ENCODE results near the gene ADGRD1.
"Not testable (repeated sequence)": the region's sequence is repeated elsewhere in the genome, so short reads cannot be mapped to it uniquely, and the experiment has no call there.

ADGRD1 gene

DNA sequence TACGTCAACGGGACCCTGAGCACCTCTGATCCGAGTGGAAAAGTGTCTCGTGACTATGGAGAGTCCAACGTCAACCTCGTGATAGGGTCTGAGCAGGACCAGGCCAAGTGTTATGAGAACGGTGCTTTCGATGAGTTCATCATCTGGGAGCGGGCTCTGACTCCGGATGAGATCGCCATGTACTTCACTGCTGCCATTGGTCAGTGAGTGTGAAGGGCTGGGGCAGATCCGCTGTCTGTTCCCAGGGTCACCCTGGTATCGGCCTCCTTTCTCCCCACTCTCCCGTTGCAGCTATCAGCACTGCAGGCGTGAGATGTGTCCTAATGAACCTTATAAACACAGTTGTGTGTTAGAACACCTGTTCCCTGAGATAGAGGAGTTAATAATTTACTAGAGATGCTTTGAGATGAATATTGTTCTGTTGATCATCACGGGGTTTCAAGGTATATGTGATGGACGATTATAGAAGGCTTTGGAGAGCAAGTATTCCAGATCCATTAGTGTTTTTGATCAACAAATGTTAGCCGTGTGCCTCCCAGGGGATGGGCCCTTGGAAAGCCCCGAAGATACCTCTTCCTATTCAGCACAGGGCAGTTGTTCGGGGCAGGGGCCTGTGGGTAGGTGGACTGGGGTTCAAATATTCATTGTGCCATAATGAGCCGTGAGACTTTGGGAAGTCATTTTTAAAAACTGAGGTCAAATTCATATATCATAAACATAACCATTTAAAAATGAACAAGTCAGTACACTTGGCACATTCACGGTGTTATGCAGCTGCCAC, 33.6 kb downstream of the ADGRD1 start:
- DNase-seq (ENCODE audit: low read depth): no peak

DNA sequence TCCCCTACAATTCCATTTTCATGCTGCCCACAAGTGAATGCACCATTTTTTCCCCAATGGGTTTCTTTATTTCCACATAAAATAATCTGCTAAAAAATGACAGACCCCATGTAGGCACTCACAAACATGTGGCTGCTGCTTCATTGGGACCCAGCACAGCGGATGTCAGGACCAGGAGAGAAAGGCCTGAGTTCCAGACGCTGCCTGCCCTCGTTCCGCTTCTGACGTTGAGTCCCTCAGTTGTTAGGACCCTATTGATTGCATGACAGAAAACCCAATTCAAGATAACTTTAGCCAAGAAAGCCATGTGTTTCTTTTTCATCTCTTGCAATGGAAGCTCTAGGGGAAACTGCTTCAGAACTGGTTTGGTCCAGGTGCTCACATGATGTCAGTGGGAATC, 34.6 kb downstream of the ADGRD1 start:
- DNase-seq (ENCODE audit: low read depth): no peak

DNA sequence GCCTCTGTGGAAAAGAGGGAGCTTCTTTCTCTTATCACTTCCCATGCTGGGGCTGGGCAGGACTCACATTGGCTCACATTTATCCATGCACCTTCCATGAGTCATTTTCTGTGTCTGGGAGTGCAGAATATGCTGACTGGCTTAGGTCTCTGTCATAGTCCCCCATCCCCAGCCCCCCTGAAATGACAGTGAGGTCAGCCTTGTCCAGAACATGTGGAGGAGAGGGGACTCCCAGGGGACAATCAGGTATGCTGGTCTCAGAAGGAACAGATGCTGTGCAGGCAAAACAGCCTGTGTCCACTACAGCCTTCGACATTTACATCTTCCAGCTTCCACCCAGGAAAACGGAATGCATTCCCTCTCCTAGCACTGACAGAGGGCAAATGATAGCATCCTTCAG, 35.0 kb downstream of the ADGRD1 start:
- DNase-seq (ENCODE audit: low read depth): no peak

DNA sequence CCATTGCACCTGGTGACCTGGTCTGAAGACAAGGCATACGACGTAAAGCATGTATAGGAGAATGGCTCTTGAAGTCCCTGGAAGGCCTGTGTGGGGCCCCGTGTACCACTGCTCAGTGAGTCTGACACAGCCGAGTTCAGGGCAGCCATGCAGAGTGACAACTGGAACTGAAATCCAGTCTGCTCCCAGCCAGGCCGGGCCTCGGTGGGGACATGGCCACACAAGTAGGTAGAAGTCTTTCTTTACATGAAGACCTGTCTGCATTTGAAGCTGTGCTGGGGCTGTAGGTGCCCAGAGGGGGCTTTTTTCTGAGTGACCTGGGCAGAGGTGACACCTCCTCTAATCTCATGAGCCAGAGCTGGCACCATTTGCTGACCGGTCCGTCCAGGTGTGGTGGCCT, 35.7 kb downstream of the ADGRD1 start:
- DNase-seq (ENCODE audit: low read depth): no peak

DNA sequence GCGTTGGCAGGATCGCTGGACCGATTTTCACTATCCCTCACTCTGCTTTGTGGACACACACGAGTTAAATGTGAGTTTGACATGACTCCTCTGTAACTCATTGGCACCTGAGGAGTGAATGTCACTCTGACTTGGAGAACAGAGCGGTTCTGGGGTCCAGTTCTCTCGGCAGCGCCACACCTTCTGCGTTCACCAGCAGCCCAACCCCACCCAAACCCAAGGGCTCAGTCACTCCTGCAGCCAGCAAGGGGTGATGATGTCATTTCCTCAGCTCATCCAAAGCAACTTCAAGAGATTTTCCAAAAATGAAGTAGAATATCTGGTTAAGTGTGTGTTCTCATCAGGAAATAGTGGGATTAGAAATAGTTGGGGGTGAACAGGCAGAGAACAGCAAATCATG, 36.3 kb downstream of the ADGRD1 start:
- no peak for DNase-seq (ENCODE audit: low read depth)

DNA sequence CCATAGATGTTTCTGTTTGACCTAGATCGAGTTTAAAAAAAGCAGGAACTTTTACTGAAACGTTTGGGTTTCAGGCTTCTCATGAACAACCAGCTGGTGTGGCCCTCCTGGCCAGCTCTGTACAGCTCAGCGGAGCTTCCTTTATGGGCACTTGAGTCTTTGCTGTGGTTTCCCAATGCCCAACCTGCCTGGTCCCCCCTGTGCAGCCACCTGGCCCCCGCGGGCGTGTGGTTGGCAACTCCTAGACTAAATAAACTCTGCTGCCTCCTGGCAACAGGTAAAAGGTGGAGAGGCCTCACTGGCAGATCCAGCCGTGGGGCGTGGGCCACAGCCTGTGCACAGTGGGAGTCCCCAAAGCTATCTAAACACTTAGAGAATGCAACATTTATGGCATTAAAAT, 38.7 kb downstream of the ADGRD1 start:
- DNase-seq (ENCODE audit: low read depth): no peak

DNA sequence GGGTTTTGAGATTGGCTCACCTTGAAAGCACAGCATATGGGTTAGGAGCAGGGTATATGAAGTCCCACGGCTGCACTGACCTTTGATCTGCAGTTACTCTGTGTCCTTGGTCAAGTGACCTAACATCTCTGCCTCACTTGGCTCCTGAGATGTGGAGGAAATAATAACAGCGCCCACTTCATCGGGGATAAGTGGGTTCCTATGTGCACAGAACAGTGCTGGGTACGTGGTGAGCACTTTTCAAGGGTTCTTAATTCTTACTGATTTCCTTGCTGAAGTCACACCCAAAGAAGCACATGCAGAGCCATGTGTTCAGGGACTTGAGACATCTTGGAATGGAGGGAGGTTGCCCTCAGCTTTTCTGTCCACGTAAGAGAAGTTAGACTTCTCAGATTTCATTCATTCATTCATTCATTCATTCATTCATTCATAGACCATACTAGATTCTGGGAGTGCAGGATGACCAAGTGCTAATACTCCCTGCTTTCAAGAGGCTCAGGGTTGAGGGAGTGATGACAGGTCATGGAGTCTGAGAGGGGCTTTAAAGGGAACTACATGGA, 39.4 kb downstream of the ADGRD1 start:
- DNase-seq (ENCODE audit: low read depth): no peak

DNA sequence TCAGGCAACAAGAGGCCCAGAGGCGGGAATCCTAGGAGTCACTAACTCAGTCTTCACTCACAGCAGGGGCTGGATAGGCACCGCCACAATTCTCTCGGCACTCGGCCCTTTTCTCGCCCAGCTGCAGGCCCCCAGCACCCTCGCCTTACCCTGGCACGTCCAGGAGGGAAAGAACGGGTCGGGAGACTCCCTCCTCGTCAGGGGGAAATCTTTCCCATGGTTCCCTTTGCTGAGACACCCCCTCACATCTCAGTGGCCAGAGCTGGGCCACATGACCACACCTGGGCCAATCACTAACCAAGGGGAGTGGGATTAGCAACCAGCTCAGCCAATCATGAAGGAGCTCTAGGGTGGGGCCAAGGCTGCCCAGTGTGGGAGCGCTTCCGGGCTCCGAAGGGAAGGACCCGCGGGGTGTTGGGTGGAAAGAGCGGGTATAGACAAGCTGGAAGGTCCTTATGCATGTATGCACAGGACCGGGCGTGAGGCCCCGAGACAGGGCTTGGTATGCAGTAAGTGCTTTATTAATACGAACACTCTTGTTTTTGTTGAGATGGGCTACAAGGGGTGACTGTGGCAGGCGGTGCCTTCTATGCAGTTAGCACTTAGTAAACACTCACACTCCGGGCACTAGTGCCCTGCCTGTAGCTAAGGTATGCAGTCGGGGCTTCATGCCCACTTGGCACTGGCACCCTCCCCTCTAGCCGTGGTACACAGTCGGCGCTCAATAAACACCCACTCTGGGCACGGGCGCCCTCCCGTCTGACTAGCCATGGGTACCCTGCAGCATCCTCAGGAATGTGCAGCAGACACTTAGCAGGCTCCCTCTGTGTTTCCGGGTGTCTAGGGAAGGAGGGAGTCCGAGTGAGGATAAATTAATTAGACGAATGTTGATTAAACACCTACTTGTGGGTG, 40.3 kb downstream of the ADGRD1 start:
- no peak for DNase-seq (ENCODE audit: low read depth)

DNA sequence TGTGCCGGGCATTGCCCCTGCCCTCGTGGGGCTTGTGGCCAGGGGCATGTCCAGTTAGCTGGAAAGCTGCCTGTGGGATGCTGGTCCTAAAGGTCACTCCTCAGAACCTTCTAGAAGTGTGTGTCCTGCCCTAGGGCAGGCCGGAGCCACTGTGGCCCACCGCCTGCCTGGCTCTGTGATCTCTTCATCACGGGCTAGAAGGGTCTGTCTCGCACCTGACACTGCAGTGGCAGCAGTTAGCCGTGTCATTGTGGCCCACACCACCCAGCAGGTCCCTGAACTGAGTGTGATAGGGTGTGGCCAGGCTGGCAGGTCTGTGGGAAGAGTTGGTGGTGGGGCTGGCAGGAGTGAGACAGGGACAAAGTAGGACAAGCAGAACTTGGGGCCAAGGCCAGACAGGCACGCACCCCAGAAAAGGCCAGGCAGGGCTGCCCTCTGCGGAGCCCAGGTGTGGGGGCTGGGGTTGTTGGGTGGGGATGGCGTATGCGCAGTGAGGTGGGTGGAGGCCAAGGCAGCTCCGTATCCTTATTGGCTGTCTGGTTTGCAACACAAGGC, 41.2 kb downstream of the ADGRD1 start:
- DNase-seq (ENCODE audit: low read depth): no peak

DNA sequence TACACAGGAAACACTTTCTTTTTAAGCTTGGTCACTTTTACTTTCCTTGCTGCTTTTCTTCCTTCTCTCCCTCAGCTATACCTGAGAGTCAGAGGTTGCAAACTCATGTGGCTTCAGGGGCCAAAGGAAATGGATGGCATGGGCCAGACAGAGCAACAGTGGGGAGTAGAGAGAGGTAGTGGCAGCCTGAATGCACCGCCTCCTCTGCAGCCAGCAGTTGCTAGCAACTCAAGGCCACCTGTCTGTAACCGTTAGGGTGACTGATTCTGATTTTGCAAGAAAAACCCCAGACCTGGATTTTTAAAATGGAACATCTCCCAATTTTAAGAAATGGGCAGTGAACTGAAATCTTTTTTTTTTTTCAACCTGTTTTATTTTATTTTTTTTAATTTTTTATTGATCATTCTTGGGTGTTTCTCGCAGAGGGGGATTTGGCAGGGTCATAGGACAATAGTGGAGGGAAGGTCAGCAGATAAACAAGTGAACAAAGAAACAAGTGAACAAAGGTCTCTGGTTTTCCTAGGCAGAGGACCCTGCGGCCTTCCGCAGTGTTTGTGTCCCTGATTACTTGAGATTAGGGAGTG, 41.8 kb downstream of the ADGRD1 start:
- not testable (repeated sequence) for DNase-seq (ENCODE audit: low read depth)

DNA sequence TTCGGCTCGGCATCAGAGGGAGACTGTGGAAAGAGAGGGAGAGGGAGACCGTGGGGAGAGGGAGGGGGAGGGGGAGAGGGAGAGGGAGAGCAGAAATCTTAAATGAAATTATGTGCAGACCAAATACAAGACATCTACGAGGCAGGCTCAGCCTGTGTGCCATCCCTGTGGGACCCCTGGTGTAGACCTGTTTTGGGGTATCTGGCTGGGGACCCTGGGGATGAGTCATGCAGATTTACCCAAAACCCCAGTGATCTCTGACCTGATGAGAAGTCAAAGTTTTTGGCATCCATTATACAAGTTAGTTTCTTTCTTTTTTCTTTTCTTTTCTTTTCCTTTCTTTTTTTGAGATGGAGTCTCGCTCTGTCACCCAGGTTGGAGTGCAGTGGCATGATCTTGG, 44.4 kb downstream of the ADGRD1 start:
- no peak for DNase-seq (ENCODE audit: low read depth)

DNA sequence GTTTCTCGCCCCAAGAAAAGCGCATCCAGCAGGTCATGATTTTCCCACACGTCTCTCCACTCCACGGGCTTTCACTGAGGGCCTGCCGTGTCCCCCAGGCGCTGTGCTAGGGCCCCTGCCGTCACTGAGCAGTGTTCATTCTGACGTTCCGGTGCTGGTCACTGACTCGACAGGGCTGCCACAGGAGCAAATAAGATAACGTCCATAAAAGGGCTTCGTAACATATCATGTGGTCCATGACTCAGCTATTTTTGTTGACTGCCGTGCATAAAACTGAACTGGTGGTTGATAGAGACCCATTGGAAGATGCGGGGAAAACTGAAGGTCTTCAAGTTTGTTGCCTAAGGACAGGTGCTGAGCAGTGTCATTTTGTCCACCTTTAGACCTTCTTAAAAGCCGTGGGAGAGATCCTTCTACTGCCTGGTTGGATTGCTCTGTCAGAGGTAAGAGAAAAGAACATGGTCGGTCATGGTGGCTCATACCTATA, 46.3 kb downstream of the ADGRD1 start:
- no peak for DNase-seq (ENCODE audit: low read depth)

DNA sequence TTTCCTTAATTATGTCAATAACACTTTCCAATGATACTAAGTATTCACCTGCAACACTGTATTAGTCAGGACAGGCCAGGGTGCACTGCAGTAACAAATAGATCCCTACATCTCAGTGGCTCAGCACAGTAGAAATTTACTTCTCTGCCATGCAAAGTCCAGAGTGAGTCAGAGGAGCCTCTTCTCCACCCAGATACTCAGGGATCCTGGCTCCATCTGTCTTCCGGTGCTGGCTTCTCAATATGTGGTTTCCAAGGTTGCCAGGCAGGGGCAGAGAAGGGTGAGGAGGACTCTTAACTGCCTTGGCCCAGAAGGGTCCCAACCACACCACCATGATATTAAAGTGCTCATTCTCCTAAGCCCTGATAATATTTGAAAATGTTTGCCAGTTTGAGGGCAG, 47.8 kb downstream of the ADGRD1 start:
- DNase-seq (ENCODE audit: low read depth): no peak

DNA sequence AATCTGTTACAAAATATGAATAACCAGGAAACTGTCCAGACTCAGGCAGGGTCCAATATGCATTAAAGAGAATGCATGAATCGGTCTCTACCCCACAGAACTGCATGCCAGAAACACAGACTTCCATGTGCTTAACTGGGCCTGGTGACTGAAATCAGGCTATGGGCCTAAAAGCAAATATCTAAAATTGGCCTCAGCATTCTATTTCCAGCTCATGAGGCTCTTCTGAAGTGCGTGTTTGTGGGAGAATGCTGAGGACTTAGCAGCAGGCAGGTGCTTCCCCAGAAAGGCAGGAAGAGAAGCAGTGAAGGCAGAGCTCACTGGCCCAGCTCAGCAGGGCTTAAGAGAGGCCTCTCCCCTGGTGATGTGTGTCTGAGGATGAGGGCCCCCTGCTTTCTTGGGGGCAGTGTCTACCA, 48.5 kb downstream of the ADGRD1 start:
- no peak for DNase-seq (ENCODE audit: low read depth)

DNA sequence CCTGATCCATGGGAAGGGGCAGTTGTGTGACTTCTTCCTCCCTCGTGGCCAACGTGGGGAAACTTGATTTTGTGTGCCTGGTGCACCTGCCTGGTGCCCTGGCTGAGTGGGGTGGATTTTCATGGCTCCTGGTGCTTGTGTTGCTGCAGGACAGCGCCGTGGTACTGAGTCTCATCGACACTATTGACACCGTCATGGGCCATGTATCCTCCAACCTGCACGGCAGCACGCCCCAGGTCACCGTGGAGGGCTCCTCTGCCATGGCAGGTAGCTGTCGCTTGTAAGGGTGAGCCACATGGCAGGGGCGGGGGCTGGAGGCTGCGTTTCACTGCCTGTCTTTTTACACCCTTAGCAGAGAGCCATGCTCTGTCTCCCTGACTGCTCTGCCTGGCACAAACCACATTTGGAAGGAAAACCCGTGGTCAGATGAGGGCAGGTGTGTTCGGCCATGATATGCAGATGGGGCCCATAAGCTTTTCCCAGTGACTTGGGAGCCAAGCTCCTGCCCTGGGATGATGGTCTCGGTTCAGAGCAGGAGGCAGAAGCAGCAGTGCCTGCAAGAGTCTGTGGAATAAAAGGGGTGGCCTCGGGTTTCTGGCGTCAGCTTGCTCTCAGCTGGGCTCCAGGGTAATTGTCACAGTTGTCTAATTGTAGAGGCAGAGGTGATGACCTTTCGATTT, 49.5 kb downstream of the ADGRD1 start:
- no peak for DNase-seq (ENCODE audit: low read depth)

DNA sequence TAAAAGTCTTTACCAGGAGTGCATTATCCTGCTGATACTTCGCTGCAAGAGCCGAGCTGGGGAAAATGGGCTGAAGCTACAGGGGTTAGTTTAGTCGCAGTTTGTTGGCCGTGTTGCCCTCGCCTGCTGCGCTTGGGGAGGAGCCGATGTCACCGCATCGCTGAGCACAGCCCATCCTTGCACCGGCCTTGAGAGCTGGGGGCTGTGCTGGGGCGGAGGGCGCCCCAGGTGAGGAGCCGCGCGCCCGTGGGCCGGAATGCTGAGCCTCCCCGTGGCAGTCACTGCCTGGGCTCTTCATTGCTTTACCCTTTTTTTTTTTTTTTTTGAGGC, 50.0 kb downstream of the ADGRD1 start:
- DNase-seq (ENCODE audit: low read depth): no peak

DNA sequence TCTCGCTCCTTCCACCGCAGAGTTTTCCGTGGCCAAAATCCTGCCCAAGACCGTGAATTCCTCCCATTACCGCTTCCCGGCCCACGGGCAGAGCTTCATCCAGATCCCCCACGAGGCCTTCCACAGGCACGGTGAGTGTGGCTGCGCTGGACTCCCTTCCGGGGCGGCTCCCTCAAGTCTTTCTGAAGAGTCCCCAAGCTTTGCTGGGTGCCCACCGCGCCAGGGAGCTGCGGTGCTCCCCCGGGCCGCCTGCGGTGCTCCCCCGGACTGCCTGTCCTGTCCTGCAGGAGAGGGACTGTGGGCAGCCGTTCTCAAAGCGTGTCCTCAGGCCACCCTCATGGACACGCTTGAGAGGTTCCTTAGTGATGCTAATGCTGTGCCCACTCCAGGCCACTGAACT, 50.5 kb downstream of the ADGRD1 start:
- DNase-seq (ENCODE audit: low read depth): no peak

DNA sequence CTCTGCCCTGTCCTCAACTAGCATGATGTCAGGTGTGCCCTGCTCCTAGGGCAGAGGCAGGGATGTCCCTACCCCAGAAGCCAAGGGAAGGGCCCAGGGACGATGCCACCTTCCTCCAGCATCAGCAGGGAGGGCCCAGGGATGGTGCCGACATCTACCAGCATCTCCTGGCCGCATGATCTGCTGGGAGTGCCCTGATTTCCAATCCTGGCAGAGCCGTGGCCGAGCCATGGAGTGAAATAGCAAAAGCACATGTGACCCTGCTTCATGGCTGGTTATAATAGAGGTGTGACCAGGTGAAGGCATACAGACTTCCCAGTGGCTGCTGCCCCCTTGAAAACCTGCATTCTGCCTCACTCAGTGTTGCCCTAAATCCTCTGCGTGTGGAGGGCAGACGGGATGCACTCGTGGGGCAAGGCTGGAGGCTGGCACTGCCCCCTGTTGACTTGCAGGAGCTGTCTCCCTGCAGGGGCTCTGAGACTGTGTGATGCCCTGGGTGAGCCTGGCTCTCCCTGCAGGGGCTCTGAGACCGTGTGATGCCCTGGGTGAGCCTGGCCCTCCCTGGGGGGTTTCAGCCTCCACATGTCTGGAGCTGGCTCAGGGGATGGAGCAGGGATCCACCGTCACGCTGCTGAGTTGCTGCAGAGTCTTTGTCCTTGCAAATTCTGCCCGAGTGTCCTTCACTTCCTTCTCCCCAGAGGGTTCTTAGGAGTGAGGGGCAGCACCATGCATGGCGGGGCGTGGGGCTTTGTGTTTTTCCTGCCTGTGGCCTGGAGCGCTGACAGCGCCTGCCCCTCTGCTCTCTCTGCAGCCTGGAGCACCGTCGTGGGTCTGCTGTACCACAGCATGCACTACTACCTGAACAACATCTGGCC, 51.7 kb downstream of the ADGRD1 start:
- no peak for DNase-seq (ENCODE audit: low read depth)

DNA sequence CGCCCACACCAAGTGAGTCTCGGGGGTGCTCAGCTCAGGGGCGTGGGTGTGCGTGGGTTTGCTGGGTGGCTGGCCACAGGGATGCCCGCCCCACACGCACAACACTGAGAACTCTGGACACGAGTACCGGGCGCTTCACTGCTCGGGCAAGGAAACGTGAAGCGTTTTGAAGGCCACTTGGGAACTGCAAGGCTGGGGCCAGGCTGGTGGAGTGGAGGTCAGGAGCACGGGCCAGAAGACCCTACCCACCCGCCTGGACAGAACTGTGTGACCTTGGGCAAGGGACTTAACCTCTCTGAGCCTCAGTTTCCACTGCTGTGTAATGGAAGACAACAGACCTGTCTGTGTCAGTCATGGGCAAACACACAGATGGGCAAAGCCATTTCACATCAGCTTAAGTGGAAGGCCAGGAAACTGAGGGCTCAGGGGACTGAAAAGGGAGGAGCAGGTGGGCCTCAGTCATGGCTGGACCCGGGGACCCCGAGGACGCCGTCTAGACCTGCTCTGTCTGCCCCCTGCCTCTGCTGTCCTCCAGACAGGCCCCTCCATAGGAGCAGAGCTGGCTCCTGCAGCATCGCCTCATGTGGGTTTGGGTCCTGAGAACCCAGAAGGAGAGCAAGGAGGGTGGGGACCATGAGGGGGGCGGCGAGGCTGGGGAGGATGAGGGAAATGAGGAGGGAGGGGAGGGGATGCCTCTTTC, 52.5 kb downstream of the ADGRD1 start:
- DNase-seq (ENCODE audit: low read depth): no peak
